Suppressor macrophage treated with lipopolysaccharide for 4 hours (primary cell): Measurements from ENCODE around the gene PAXX.
"Not testable (repeated sequence)": the region's sequence is repeated elsewhere in the genome, so short reads cannot be mapped to it uniquely, and the experiment has no call there.

ENCODE experiments used
- DNase-seq: peaks from one replicate; pipeline ENCODE4 v3.0.0-alpha.2; 2020

The PAXX gene

GRCh38 chr9:137019891-137020683 lies 27.9 kb downstream of the PAXX start:
- DNase-seq = no peak

GRCh38 chr9:137020771-137021567 lies 28.7 kb downstream of the PAXX start:
- no peak for DNase-seq

- DNase-seq = no peak
Measured at GRCh38 chr9:137021568-137021978, 29.4 kb downstream of the PAXX start.

- peak; percentile 87 for DNase-seq
Measured at GRCh38 chr9:137021979-137022661, 29.9 kb downstream of the PAXX start.

DNA sequence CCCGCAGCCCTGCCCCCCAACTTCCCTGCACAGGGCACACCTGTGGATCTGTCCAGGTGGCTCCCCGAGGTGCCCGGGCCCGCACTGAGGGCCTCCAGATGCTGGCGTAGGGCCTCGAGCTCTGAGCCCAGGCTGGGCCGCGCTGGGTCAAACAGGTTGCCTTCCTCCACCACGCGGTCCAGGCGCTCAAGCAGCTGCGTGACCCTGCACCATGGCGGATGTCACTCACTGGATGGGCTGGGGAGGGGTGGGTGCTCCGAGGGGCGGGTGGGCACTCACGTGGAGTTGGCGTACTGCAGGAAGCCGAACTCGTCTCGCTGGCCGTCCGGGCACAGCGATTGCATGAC lies 30.4 kb downstream of the PAXX start:
- no peak for DNase-seq

DNA sequence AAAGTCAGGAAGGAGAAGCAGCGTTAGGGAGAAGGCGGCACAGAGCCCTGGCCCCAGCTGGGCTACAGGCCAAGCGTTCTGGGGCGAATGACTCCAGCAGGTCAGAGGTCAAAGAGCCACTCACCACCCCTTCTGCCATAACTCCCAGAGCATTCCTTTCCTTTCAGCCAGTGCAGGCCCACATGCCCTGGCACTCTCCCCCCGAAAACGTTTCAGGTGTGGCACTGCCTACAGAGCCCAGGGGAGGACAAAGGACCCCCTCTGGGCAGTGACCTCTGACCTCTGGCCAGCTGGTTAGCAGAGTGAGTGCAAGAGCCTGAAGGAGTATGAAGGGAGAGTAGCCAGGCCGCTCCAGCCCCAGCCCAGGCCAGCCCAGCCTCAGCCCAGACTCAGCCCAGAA lies 30.9 kb downstream of the PAXX start:
- DNase-seq = no peak

GRCh38 chr9:137023583-137023991 lies 31.4 kb downstream of the PAXX start:
- no peak for DNase-seq

DNA sequence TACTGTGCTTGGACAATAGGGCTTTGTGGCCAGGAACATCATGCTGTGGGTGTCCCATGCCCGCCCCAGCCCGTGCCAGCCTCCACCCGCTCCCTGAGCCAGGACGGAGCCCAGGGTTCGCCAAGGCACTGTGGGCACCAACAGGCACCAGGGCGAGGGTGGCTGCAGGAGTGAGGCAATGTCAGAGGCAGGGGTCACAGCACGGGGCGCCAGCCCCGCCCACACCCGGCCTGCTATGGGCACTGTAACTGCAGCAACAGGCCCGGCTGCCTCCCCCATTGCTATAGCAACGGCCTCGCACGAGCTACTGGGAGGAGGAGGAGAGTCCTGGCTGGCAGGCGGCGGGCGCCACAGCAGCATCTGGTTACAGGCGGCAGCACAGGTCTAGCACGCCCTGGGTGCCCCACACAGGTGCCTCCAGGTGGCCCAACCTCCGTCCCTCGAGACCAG lies 33.3 kb downstream of the PAXX start:
- DNase-seq = no peak

DNA sequence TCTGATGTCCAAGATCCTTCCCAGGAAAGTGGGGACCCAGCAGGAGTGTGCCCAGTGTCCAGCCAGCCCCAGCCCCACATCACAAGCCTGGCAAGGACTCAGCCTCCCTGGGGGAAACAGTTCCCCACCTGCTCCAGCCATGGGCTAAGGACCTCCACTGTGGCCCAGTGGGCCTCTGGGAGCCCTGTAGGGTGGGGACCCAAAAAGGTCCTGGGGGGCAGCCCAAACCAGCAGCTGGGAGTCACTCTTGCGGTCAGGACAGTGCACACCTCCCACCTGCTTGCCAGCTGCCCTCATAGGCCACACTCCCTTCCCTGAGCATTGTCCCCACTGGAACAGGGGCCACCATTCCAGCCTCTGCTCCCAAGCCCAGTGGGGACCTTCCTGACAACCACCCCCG lies 34.2 kb downstream of the PAXX start:
- no peak for DNase-seq

DNA sequence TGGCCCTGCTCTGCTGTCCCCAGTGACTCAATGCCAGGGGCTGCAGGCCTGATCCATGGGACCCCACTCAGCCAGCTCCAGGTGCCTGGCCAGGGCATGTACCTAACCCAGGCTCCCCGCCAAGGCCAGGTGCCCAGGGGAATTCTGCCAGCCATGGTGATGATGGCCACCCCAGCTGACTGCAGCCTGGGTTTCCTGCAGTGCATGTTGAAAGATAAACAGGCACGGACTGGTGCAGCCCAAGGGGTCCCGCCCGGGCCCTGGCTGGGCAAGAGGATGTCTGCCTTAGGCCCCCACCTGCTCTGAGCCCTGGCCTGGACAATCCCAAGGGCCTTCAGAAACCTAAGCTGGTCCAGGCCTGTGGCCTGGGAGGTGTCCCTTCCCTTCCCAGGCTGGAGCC lies 34.6 kb downstream of the PAXX start:
- DNase-seq = no peak

DNA sequence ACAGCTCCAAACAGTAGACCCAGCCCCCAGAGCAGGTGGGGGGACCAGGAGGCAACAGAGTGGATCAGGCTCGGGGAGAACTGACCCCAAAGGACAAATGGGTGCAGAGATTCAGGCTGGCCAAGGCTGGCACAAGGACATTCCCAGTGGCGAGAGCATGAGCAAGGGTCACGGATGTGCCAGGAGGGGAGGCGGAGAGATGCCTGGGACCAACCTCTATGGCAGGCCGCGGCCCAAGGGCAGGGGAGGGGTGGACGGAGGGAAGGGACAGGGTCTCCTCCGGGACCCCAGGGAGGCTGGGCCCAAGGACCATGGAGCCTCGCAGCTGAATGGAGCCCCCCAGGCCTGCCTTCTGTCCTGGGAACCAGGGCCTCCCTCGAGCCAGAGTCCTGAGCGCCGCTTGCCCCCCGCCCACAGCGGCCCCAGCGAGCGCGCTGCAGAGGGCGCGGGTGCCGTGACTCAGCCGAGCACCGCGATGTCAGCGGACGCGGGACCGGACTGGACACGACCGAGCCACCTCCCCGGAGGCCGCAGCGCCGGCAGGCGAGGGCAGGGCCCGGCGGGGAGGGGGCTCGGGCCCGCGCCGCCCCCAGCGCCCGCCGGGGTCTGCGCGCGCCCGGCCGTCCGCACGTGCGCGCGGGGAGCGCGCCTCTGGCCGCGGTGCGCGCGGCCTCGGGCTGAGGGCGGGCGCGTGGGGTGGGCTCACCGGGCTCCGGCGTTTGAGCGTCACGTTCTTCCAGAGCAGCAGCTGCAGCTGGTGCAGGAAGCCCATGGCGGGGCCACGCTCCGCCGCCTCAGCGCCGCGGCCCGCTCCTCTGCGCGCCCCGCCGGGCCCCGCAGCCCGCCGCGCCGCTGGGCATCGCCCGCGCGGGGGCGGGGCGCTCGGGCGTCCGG lies 35.4 kb downstream of the PAXX start, which contains the start of gene ABCA2:
Gene ABCA2, minus strand, starts transcription at position 869 of the 894 bp plus-strand sequence. Its CDS starts 97 bp downstream, at position 772.
- DNase-seq = no peak

DNA sequence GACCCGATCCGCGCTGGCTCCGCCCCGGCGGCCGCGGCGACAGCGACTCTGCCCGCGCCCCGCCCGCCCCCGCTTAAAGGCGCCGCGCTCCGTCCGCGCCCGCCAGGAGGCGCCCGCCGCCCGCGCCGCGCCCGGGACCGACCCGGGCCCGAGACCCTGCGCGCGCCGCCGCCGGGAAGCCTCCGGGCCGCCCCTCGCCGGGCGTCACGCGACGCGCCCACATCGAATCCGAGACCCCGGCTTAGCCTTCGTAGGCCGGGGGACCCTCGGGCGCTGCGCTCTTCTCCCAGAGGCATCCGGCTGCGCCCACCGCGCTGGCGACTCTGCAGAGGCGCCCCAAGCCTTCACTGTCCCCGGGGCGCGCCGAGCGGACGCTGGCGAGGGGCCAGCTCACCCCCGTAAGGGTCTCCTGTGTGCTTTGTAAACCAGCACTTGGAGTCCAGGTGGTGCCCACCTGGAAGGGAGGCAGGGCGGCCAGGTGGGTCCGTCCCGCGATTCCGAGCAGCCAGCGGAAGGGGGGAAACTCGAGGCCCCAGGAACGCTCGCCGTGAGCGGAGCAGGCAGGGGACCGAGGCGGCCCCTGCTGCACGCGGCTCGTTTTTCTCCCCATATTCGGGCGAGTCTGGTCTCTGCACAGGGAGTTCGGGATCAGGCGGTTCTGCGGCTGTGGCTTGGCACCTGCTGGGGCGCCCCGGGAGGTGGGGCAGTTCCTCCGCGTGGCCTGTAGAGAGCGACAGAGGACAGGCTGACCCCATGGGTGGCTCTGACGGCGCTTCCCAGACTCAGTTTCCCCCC lies 36.2 kb downstream of the PAXX start:
- DNase-seq = peak; percentile 78

DNA sequence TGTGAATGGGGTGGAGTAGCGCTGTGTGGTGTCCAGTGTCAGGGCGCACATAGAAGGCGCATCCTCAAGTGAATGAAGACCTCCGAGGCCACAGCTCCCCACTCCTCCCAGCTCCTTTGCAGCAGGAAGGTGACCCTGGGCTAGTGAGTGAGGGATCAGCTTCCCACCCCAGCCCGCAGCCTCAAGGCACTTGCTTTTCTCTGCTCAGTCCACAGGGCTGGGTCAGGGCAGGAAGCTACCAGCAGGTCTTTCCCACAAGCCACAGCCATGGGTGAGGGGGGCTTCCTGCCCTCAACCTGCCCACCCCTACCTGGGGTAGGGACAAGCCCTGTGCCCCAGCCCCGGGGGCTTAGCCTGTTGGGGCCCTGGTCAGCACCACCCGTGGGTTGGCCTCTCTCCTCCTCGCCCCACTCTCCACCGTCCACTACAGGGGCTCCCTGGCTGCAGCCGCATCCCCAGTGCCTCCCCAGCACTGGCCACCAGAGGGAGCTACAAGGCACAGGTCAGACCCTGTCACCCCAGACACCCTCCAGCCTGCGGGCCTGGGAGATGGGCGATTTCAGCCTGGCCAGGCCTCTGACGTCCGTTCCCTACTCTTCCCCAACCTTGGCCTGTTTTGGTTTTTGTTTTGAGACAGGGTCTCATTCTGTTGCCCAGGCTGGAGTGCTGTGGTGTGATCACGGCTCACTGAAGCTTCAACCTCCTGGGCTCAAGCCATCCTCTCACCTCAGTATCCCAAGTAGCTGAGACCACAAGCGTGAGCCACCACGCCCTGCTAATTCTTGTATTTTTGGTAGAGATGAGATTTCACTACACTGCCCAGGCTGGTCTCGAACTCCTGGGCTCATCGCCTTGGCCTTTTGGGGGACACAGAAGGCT lies 37.1 kb downstream of the PAXX start:
- DNase-seq = peak; percentile 87

- DNase-seq = no peak
Measured at GRCh38 chr9:137030006-137030405, 37.8 kb downstream of the PAXX start.

GRCh38 chr9:137030538-137031527 lies 38.6 kb downstream of the PAXX start:
- peak; percentile 55 for DNase-seq

GRCh38 chr9:137031904-137032640 lies 39.9 kb downstream of the PAXX start, which contains the start of gene FUT7:
Gene FUT7, minus strand, starts transcription at chr9:137032088. Its CDS starts 97 bp downstream, at chr9:137031991.
- no peak for DNase-seq

- DNase-seq = peak; percentile 85
Measured at GRCh38 chr9:137032858-137033257, 40.6 kb downstream of the PAXX start.

DNA sequence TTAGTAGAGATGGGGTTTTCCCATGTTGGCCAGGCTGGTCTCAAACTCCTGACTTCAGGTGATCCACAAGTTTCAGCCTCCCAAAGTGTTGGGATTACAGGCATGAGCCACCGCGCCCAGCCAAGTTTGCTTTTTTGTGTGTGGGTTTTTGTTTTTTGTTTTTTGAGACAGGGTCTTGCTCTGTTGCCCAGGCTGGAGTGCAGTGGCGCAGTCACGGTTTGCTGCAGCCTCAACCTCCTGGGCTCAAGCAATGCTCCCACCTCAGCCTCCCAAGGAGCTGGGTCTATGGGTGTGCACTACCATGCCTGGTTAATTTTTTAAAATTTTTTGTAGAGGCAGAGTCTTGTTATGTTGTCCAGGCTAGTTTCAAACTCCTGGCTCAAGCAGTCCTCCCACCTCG lies 41.3 kb downstream of the PAXX start:
- not testable (repeated sequence) for DNase-seq
